ENCODE measurements around the gene LRRC72. TPM values are rescaled to one million over a fixed set of nuclear protein-coding genes. Genes with fewer than 3 reads are reported as not detected.

The LRRC72 gene
- total RNA-seq, 3 donors from 2014 or later (not counting 1 experiment from before 2014, with no cell fraction given) = not detected

DNA sequence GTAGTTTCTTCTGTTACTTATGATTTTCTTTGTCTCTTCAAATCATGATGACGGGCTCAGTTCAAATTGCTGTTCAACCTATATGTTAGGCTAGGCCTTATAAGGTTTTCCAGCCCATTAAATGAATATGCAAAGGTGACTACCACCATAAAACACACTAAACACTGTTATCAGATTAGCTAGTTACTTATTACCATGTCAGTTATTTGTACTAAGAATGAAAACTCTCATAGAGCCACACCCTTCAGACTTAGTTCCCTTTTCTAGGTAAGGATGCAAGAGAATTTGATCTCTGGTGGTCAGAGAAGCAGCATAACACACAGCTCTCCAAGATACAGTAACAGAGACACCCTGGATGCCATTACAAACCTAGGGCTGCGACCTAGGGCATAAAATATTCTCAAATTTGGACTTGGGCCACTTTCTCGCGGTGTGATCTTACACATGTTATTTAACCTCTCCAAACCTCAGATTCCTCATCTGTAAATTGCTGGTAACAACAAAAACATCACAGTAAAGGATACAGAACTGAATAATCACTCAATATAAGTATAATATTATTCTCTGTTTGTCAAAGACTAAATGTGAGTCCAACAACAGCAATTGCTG lies 83.3 kb downstream of the LRRC72 start:
- Histone ChIP-seq H3K27me3 (ENCODE audit: control insufficient read depth, insufficient read depth, low read length) (no peaks in the 10 kb centered on the region), H3K4me3 (ENCODE audit: low read length) (no peak overlapping the region), H3K36me3 (ENCODE audit: control insufficient read depth, insufficient read depth, low read length) (peaks cover 43% of the 10 kb centered on the region), H3K27ac (ENCODE audit: low read length) (no peak overlapping the region), H3K4me1 (ENCODE audit: control insufficient read depth, insufficient read depth, low read length) (no peaks in the 10 kb centered on the region), H3K9me3 (ENCODE audit: control insufficient read depth, insufficient read depth, low read length) (no peaks in the 10 kb centered on the region)
- Mint-ChIP-seq H3K27me3 (ENCODE audit: low read depth in 2 of 2) (no peaks in the 10 kb centered on the region), H3K4me1 (no peaks in the 10 kb centered on the region), H3K27ac (no peak overlapping the region), H3K4me3 (no peak overlapping the region), H3K9me3 (no peaks in the 10 kb centered on the region), H3K36me3 (peaks cover 15% of the 10 kb centered on the region)
- intact Hi-C loops (cut with micrococcal nuclease) = no loop called here
- 95% methylated on average over 4 of the region's 4 CpGs for WGBS (ENCODE audit: insufficient coverage)
- TF ChIP-seq CTCF (IDR thresholded peaks at IDR 0.05) = no peak
- DNase-seq = no peak
- no peak for ATAC-seq

DNA sequence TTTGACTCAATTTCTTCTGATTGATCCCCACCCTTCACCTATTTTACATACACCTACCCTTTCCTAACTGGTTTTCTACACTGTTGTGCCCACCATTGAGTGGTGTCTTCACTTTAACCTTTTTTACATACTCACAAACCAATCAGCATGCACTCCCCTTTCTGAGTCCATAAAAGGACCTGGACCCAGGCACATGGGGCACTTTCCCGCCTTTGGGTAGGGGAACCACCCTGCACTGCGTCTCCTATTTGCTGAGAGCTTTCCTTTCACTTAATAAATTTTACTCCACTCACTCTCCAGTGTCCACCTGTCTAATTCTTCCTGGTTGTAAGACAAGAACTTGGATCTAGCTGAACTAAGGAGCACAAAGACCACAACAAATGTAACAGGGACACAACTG lies 85.1 kb downstream of the LRRC72 start:
- WGBS (ENCODE audit: insufficient coverage) = 97% methylated on average over 2 of the region's 2 CpGs
- Mint-ChIP-seq H3K4me1 (no peaks in the 10 kb centered on the region), H3K27me3 (ENCODE audit: low read depth in 2 of 2) (no peaks in the 10 kb centered on the region), H3K9me3 (no peaks in the 10 kb centered on the region), H3K27ac (no peak overlapping the region), H3K36me3 (peaks cover 23% of the 10 kb centered on the region), H3K4me3 (no peak overlapping the region)
- Histone ChIP-seq H3K4me1 (ENCODE audit: control insufficient read depth, insufficient read depth, low read length) (no peaks in the 10 kb centered on the region), H3K27ac (ENCODE audit: low read length) (no peak overlapping the region), H3K9me3 (ENCODE audit: control insufficient read depth, insufficient read depth, low read length) (no peaks in the 10 kb centered on the region), H3K4me3 (ENCODE audit: low read length) (no peak overlapping the region), H3K36me3 (ENCODE audit: control insufficient read depth, insufficient read depth, low read length) (peaks cover 51% of the 10 kb centered on the region), H3K27me3 (ENCODE audit: control insufficient read depth, insufficient read depth, low read length) (no peaks in the 10 kb centered on the region)
- no peak for TF ChIP-seq CTCF (IDR thresholded peaks at IDR 0.05)
- ATAC-seq = no peak
- DNase-seq = no peak
- intact Hi-C loops (cut with micrococcal nuclease) = no loop called here

DNA sequence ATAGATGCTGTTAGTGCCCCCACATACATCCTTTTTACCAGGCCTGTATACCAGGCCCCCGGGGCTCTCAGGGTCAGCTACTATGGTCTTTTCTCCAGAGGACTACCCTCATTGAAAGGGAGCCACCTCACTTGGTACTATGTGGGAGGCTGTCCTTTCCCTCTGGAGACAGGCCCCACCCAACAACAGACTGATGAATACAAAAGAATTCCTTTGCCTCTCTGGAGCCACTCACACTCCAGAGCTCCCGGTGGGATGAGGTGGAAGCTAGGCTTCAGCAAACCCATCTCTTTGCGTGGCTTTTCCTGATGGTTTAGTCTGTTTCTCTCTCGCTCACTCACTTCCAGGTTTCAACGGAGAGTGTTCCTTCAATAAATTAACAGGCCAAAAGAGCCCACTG lies 88.6 kb downstream of the LRRC72 start:
- ATAC-seq (no peak), DNase-seq (no peak)
- Mint-ChIP-seq H3K27ac (no peak overlapping the region), H3K4me3 (no peak overlapping the region), H3K36me3 (peaks cover 16% of the 10 kb centered on the region), H3K9me3 (no peaks in the 10 kb centered on the region), H3K4me1 (peaks cover 0 to 5% of the 10 kb centered on the region in 2 donors), H3K27me3 (ENCODE audit: low read depth in 2 of 2) (no peaks in the 10 kb centered on the region)
- Histone ChIP-seq H3K4me1 (ENCODE audit: control insufficient read depth, insufficient read depth, low read length) (no peaks in the 10 kb centered on the region), H3K4me3 (ENCODE audit: low read length) (no peak overlapping the region), H3K9me3 (ENCODE audit: control insufficient read depth, insufficient read depth, low read length) (no peaks in the 10 kb centered on the region), H3K27ac (ENCODE audit: low read length) (no peak overlapping the region), H3K36me3 (ENCODE audit: control insufficient read depth, insufficient read depth, low read length) (peaks cover 41% of the 10 kb centered on the region), H3K27me3 (ENCODE audit: control insufficient read depth, insufficient read depth, low read length) (no peaks in the 10 kb centered on the region)
- TF ChIP-seq CTCF (IDR thresholded peaks at IDR 0.05) = no peak
- WGBS (ENCODE audit: insufficient coverage) = 100% methylated on average over 4 of the region's 5 CpGs
- intact Hi-C loops (cut with micrococcal nuclease) = no loop called here

- peaks cover 8% of the 10 kb centered on the region for H3K36me3 Mint-ChIP-seq
- no peaks in the 10 kb centered on the region for H3K27me3 Mint-ChIP-seq (ENCODE audit: low read depth in 2 of 2)
- no peaks in the 10 kb centered on the region for H3K9me3 ChIP-seq (ENCODE audit: control insufficient read depth, insufficient read depth, low read length)
- ATAC-seq (no peak), DNase-seq (no peak)
- no peak overlapping the region for H3K4me3 ChIP-seq (ENCODE audit: low read length)
- intact Hi-C loops (cut with micrococcal nuclease) = no loop called here
- no peaks in the 10 kb centered on the region for H3K9me3 Mint-ChIP-seq
- 100% methylated on average over 2 of the region's 4 CpGs for WGBS (ENCODE audit: insufficient coverage)
- no peak overlapping the region for H3K27ac Mint-ChIP-seq
- H3K4me1 ChIP-seq (ENCODE audit: control insufficient read depth, insufficient read depth, low read length) = no peaks in the 10 kb centered on the region
- H3K4me3 Mint-ChIP-seq = no peak overlapping the region
- TF ChIP-seq CTCF (IDR thresholded peaks at IDR 0.05) = no peak
- peaks cover 0 to 6% of the 10 kb centered on the region in 2 donors for H3K4me1 Mint-ChIP-seq
- H3K36me3 ChIP-seq (ENCODE audit: control insufficient read depth, insufficient read depth, low read length) = peaks cover 40% of the 10 kb centered on the region
- H3K27me3 ChIP-seq (ENCODE audit: control insufficient read depth, insufficient read depth, low read length) = no peaks in the 10 kb centered on the region
- no peak overlapping the region for H3K27ac ChIP-seq (ENCODE audit: low read length)
Observed at GRCh38 chr7:16616122-16616521, 89.5 kb downstream of the LRRC72 start.

All from natural killer cell (primary cell).